GM19397 (cell line): Measurements from ENCODE around the gene CKAP2.
"Not testable (repeated sequence)": the region's sequence is repeated elsewhere in the genome, so short reads cannot be mapped to it uniquely, and the experiment has no call there.

Experiments
- ATAC-seq: cut with Tn5 transposase; IDR thresholded peaks from one replicate; pipeline ENCODE4 v1.9.1; 2021; ENCODE audit warnings: mild to moderate bottlenecking, moderate library complexity; ENCODE audit not compliant: unreplicated experiment

The CKAP2 gene

DNA sequence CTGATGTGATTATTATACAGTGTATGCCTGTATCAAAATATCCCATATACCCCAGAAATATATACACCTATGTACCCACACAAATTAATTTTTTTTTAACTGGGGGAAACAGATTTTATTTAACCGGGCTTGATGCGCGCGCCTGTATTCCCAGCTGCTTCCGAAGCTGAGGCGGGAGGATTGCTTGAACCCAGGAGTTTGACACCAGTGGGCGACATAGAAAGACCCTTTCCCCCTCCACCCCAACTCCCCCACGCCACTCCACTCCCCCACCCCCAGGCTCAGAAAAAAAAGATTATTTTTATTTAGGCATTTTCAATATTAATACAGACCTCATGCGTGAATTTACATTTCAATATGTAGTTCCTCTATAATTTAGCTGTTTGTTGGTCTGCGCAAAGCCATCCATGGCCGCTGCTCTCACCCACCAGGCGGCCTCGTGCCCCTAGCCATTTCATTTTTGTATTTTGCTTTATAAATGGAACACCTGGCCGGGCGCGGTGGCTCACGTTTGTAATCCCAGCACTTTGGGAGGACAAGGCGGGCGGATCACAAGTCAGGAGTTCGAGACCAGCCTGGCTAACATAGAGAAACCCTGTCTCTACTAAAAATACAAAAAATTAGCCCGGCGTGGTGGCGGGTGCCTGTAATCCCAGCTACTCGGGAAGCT lies 4.0 kb upstream of the CKAP2 start:
- no peak for ATAC-seq

DNA sequence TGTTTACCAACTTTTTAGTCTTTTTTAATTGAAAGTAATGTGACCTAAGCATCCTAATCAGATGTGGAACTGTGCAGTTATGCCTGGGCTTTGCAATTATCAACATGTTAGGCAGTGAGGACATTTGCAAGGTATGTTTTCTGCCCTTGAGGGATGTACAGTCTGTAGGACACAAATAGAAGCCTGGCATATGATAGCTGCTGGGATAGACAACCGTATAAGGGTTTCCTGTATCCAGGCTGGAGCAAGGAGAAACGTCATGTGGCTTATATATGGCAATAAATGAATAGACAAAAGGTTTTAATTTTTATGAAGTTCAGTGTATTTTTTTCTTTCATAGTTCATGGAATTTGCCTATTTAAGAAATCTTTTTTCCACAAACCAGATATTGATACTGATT lies 2.8 kb upstream of the CKAP2 start:
- no peak for ATAC-seq

DNA sequence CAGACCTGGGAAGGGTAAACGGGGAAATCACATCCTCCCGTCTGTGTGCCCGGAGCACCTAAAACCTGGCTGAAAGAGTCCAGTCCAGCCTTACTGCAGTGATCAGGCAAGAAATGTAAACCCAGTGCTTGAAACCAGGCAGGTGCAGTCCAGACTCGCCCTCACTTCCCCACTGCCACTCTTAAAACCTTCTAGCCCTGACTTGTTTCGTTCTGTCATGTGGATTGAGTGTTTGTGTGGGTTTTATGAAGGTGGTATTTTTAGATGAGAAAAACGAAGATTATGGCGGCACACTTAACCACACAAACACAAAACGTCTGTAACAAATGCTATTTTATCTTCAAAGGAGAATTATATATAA lies 839 bp upstream of the CKAP2 start:
- ATAC-seq: peak; percentile 18

DNA sequence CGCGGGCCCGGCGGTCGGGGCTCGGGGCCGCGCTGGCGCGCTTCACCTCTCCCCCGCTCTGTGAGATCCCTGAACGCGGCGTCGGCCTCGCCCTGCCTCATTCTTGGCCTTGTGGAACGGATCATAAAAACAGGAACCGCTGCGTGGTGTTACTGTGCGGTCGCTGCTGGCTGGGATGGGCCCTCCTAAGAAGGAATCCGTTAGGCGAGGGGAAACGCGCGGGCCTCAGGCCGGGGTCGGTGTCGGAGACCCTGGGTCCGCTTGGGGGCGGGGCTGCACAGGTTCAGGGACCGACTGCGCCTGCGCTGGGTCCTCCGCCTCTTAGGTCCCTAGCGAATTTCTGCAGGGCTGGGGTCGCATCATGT lies 381 bp downstream of the CKAP2 start:
- ATAC-seq: peak; percentile 31

DNA sequence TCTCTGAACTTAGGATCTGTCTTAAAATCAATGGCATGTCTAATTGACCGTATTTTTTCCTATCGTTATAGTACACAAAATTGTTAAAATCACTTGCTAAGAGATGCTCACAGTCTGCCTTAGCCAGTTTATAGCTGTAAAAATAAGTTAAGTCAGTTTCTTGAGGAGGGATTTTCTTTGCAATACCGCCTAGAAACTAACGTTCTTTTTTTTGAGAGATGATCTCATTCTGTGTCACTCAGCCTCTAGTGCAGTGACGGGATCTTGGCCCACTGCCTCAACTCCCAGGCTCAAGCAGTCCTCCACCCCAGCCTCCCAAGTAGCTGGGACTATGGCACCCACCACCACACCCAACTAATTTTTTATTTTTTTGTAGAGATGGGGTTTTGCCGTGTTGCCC lies 4.4 kb downstream of the CKAP2 start:
- ATAC-seq: no peak

DNA sequence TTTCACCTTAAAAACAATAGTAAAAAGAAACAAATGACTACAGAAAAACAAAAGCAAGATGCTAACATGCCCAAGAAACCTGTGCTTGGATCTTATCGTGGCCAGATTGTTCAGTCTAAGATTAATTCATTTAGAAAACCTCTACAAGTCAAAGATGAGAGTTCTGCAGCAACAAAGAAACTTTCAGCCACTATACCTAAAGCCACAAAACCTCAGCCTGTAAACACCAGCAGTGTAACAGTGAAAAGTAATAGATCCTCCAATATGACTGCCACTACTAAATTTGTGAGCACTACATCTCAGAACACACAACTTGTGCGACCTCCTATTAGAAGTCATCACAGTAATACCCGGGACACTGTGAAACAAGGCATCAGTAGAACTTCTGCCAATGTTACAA lies 6.0 kb downstream of the CKAP2 start:
- no peak for ATAC-seq

DNA sequence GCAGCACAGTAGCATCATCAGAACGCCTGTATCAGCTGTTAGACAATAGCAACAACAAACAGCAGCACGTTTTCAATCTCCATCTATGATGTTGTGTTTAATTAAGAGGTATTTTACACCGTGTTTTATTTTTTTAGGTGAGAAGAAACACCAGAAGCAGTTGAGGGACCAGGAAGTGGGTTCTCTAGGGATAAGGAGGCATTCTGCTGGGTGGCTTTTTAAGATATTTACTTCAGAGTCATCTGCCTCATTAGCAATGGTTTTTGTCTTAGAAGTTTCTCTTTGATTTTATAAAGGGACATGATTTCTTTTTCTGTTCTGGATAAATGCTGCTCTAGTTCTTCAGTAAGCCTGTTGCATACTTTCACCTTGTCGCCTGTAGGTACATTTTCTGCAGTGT lies 8.2 kb downstream of the CKAP2 start:
- ATAC-seq: no peak

DNA sequence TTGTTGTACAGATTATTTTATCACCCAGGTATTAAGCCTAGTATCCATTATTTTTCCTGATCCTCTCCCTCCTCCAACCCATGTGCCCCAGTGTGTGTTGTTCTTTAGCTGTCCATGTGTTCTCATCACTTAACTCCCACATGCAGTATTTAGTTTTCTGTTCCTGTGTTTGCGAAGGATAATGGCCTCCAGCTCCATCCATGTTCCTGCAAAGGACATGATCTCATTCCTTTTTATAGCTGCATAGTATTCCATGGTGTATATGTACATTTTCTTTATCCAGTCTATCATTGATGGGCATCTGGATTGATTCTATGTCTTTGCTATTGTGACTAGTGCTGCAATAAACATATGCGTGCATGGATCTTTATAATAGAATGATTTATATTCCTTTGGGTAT lies 13.2 kb downstream of the CKAP2 start:
- not testable (repeated sequence) for ATAC-seq

DNA sequence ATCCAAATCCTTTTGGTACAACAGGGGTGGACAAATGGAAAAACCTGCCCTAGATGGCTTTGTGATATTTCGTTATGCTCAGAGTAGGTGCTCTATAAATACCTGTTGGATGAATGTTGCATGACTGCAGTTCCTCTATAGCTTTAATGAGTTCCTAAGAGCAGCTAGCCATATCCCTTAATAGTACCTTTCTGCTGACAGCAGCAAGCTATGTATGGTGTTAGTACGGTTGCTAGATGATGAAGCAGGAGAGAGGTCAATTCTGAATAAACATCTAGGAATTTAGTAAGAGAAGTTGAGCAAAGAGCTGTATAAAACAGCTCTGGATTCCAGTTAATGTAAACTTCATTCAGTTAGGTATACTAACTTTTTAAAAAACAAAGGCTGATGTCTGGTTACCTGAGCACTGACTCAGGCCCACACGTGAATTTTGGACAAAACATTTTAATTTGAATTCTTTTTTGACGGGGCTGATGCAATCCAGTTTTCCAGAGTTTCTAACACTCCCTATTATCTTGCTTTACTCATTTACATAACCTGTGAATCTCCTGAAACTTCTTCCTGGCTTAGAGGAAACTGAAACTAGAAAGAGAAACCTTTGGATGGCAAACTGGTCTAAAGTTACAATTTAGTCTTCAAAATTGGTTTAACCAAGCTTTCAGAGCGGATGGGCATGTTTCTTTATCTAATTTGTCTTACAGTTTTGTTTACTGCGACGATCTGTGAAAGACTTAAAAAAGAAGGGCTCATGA lies 25.6 kb downstream of the CKAP2 start:
- not testable (repeated sequence) for ATAC-seq

DNA sequence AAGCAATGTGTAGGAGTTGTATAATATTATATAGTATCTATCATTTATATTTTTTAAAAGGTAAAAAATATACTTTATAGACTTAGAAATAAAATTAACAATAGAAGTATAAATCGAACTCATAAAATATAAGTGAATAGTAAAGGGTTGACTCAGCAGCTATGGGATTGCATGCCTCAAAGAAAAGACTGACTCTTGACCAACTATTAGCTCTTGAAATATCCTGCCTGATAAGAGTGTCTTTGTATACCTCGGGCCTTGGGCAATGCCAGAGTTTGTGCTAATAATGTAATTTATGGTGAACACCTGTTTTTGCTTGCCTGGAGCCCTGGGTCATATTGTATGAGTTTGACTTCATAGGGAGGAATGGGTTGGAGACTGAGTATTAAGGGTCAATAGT lies 31.8 kb downstream of the CKAP2 start:
- ATAC-seq: not testable (repeated sequence)

DNA sequence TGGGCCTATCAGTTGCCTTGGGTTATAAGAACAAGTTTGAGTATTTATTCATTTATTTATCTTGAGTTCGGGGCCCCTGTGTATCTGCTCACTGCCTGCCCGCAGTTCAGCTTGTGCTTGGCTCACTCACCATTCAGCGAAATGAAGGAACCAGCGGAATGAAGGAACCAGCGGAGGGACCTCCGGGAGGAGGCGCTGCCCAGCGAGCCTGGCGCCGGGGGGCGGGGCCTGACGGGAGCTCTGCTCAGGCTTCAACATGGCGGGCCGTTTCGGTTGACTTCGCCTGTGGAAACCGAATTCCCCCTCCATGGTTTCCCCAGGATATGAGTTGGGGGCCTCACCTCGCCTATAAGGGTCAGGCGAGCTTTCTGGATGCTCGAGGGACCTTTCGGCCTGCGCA lies 33.5 kb downstream of the CKAP2 start:
- ATAC-seq: not testable (repeated sequence)

DNA sequence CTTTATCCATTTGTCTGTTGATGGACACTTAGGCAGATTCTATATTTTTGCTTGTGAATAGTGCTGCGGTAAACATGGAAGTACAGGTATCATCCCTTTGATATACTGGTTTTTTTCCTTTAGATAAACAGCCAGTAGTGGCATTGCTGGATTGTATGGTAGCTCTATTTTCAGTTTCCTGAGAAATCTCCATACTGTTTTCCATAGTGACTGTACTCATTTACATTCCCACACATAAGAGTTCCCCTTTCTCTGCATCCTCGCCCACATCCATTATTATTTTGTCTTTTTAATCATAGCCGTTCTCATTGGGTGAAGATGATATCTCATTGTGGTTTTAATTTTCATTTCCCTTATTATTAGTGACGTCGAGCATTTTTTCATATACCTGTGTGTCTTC lies 35.7 kb downstream of the CKAP2 start:
- not testable (repeated sequence) for ATAC-seq

DNA sequence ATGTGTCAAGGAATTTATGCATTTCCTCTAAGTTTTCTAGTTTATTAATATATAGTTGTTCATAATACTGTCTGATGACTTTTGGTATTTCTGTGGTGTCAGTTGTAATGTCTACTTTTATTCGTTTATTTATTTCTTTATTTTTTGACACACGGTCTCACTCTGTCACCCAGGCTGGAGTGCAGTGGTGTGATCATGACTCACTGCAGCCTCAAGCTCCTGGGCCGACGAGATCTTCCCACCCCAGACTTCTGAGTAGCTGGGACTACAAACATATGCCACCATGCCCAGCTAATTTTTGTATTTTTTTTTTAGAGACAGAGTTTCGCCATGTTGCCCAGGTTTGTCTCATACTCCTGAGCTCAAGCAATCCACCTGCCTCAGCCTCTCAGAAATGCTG lies 39.0 kb downstream of the CKAP2 start:
- ATAC-seq: not testable (repeated sequence)

DNA sequence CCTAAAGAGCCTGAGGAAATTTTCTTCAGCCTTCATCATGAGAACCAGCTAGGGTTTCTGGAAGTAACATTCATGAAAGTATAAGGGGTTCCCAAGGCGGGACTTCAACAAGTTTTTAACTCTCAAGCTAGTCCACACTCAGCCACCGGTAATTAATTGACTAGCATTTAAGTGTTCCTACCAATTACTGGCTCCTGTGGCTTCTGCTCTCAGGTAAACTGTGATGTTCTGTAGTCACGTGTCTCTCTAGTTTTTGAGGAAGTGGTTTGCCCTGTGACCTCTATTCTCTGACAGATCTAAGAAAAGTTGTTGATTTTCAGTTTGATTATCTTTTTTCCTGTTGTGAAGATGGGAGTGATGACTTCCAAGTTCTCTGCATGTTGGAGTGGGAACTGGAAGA lies 42.7 kb downstream of the CKAP2 start:
- ATAC-seq: not testable (repeated sequence)

DNA sequence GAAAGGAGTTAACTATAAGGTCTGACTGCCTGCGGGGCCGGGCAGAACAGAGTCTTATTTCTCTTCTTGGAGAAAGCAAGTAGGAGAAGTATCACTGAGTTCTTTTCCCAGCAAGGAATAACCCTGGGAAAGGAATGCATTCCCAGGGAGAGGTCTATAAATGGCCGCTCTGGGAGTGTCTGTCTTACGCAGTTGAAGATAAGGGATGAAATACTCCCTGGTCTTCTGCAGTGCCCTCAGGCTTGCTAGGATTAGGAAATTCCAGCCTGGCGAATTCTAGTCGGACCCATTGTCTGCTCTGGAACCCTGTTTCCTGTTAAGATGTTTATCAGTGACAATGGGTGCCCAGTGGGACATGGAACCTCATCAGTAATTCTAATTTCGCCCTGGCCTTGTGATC lies 47.0 kb downstream of the CKAP2 start:
- ATAC-seq: not testable (repeated sequence)

DNA sequence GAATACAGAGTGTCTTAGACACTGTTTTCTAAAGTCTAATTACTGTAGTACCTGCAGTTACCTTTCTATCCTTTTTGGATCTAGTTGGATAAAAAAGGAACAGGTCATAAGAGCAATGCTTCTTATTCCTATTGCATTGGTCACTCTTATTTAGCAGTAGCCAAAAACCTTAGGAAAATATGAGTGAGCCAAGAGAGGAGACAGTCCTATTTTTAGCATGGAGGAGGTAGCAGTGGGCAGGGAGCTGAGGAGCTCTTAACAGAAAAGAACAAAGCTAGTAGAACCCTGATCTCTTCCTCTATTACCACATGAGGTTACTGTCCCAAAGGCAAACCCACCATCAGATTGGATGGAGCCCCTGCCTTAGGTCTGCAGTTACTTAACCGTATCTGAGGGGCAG lies 50.6 kb downstream of the CKAP2 start:
- ATAC-seq: not testable (repeated sequence)

DNA sequence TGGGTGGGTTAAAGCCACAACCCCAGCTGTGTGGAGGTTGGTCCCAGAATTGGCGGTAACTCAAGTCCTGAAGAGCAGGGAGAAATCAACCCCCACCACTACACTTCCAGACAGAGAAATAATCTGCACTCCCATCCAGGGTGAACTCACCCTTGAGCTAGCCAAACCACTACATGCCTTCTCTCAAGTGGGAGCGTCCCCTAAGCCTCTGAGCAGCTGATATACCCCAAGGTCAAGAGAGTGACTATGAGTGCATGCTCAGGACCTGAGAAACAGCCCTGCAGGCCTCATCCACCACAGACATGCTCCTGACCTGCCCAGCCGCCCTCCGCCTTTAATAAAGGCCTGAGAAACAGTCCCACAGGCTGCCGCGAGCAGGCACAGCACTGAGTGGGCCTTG lies 54.3 kb downstream of the CKAP2 start:
- not testable (repeated sequence) for ATAC-seq

DNA sequence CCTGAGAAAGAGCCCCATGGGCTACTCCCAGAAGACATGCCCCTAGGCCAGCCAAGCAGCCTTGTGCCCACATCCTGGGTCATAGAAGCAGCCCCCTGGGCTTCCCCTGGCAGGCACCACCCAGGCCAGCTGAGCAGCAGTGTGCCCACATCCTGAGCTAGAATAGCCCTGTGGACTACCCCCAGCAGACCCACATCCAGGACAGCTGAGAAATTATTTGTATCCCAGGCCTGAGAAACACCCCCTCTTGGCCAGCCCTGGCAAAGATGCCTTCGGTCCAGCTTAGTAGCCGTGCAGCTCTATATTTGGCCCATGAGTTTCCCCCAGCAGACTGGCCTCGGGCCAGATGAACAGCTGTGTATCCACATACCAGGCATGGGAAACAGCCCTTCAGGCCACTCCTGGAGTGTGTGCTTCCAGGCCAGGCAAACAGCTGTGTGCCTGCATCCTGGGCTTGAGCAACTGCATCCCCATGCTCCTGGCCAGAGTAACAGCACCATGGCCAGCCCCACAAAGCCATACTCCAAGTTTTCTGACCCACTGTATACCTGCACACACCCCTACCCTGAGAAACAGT lies 55.0 kb downstream of the CKAP2 start:
- not testable (repeated sequence) for ATAC-seq

DNA sequence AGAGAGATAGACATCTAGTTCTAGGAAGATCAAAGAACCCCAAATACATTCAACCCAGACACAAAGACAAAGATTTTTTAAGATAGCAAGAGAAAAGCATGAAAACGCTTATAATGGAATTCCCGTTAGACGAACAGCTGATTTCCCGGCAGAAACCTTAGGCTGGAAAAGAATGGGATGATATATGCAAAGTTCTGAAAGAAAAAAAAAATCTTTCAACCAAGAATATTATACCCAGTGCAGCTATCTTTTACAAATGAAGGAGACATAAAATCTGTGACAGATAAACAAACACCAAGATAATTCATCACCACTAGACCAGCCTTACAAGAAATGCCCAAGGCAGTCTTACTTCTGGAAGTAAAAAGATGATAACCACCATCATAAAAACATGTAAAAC lies 56.3 kb downstream of the CKAP2 start:
- ATAC-seq: not testable (repeated sequence)

DNA sequence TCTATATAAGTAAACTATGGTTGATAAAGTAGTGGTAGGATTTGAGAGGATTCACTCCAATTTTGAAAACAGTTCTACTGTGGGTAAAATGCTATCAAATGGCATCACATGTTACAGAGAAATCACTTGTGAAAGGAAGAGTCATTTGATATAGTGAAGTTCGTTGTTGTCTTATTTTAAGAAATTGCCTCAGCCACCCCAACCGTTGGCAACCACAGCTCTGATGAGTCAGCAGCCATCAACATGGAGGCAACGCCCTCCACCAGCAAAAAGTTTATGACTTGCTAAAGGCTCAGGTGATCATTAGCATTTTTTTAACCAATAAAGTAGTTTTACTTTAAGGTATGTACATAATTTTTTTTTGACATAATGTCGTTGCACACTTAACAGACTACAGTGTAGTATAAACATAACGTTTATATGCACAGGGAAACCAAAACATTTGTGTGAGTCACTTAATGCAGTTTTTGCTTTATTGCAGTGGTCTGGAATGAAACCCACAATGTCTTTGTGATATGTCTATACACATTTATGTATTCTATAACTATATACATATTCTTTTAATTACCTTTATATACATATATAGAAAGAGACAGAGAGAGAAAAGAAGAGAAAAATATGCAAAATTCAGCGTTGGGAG lies 58.8 kb downstream of the CKAP2 start:
- not testable (repeated sequence) for ATAC-seq

DNA sequence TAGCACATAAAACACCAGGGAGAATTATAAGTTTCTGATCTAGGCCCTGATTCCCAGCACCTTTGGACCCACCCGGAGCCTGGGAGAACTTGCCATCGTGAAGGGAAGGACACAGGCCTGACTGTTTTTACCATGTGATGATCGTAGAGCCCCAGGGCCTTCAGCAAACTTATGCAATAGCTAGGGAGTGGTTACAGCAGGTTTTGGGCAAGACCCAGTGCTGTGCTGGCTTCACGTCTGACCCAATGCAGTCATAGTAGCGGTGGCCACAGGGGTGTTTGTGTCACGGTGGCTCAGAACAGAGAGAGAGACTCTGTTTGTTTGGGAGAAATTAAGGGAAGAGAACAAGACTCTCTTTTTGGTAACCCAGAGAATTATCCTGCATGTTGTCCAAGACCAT lies 68.0 kb downstream of the CKAP2 start:
- not testable (repeated sequence) for ATAC-seq
